GM12864 (cell line): ENCODE results near the gene CBX5.
"Not testable (repeated sequence)": the region's sequence is repeated elsewhere in the genome, so short reads cannot be mapped to it uniquely, and the experiment has no call there.

Source experiments
- DNase-seq: peaks from one replicate; pipeline ENCODE4 v3.0.0-alpha.2; 2011; ENCODE audit warnings: low read depth
- H3K4me3 ChIP-seq: 2 replicates; pipeline ENCODE4 v1.5.1; 2011; ENCODE audit warnings: mild to moderate bottlenecking, low read depth, low read length, control low read depth
- CTCF ChIP-seq: IDR thresholded peaks from 2 replicates; pipeline ENCODE4 v1.5.1; 2011; ENCODE audit warnings: low read depth, mild to moderate bottlenecking, moderate library complexity, low read length, control low read depth, inconsistent platforms; ENCODE audit errors: missing control alignments

The CBX5 gene

GRCh38 chr12:54193434-54193833 is 86.5 kb downstream of the CBX5 start:
- no peak for DNase-seq
- H3K4me3 ChIP-seq = no peak overlapping the region
- TF ChIP-seq CTCF = no peak

GRCh38 chr12:54191550-54192022 is 88.3 kb downstream of the CBX5 start:
- peak; percentile 92 for TF ChIP-seq CTCF
- no peak overlapping the region for H3K4me3 ChIP-seq
- DNase-seq = no peak

GRCh38 chr12:54191126-54191525 is 88.8 kb downstream of the CBX5 start:
- no peak for TF ChIP-seq CTCF
- no peak for DNase-seq
- no peak overlapping the region for H3K4me3 ChIP-seq

GRCh38 chr12:54189198-54189539 is 90.8 kb downstream of the CBX5 start:
- H3K4me3 ChIP-seq = peak overlapping the region; percentile 24
- DNase-seq = no peak
- TF ChIP-seq CTCF = no peak

- H3K4me3 ChIP-seq = no peak overlapping the region
- DNase-seq = no peak
- TF ChIP-seq CTCF = no peak
Measured at GRCh38 chr12:54187075-54187474, 92.8 kb downstream of the CBX5 start.

GRCh38 chr12:54185919-54186318 is 94.0 kb downstream of the CBX5 start:
- TF ChIP-seq CTCF = no peak
- DNase-seq = no peak

GRCh38 chr12:54185297-54185696 is 94.6 kb downstream of the CBX5 start:
- H3K4me3 ChIP-seq, DNase-seq: not testable (repeated sequence)

More at GRCh38 chr12:54185919-54186318, 94.0 kb downstream of the CBX5 start:
- no peak overlapping the region for H3K4me3 ChIP-seq
